ENCODE results near the gene TSPO. TPM values are rescaled to one million over a fixed set of nuclear protein-coding genes. Genes with fewer than 3 reads are reported as not detected.

Gene TSPO
- total and polyA plus RNA-seq, 2 of the 13 experiments (the other 11 are each of a cell fraction or from before 2014, with no cell fraction given): 0.46 to 1.4 TPM

DNA sequence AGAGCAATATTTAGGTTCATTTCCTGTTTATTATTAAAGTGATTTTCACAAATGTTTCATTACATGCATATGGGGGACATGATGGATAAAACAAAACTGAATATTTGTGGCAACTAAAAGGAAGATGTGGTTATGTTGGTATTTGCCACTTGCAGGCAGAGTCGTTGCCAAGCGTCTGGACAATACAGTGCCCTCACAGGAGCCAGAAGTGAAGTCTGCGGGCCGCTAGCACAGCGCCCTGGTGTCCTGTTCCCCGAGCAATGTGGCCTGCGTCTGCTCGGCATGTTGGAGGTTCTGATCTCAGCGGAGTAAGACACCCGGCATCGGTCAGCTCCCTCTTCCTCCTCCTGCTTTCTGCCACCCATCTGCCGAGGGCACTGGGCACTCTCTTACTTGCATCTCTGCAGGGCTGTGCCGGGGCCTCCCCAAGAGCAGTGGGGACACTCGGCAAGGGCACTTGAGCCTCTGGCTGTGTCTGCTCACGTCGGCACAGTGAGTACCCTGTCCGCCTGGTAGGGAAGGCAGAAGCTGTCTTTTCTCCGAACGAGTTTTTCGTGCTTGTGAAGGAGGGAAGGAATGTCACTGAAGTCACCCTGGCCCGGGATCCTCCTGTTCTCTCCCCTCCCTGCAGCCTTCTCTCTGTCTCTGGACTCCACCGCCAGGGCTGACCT, 46.0 kb downstream of the TSPO start:
- BruUV-seq (replicated peaks): no TSS peak
- in situ Hi-C loops (cut with HindIII; ENCODE audit: extremely low pct_ligation_motif_present, low pct_unique_long_range_greater_than_20kb) (no loop called here), intact Hi-C loops (cut with micrococcal nuclease; ENCODE audit: unreplicated experiment) (no loop called here)
- Histone ChIP-seq H2AFZ (ENCODE audit: low read length) (no peak overlapping the region), H3K27me3 (ENCODE audit: control insufficient read depth in 1 of 2, insufficient read depth in 2 of 2, low read length in 2 of 2) (peaks cover 6 to 65% of the 10 kb centered on the region in 2 experiments; a peak in 4 of 5 replicates), H3K4me3 (replicated peaks in 1 of 3; ENCODE audit: insufficient read depth in 1 of 3, low read depth in 2 of 3, low read length in 3 of 3) (no peak overlapping the region), H3K9ac (ENCODE audit: insufficient read depth, low read depth, low read length) (no peak overlapping the region), H3K79me2 (ENCODE audit: insufficient read depth, low read length) (no peaks in the 10 kb centered on the region), H3K4me1 (ENCODE audit: insufficient read depth, low read length) (peaks cover 8% of the 10 kb centered on the region), H4K20me1 (ENCODE audit: insufficient read depth, low read length) (no peaks in the 10 kb centered on the region), H3K27ac (ENCODE audit: extremely low read length, insufficient read depth, low read length) (no peak overlapping the region), H3K9me3 (ENCODE audit: low read length) (no peaks in the 10 kb centered on the region), H3K36me3 (replicated peaks in 1 of 2; ENCODE audit: control insufficient read depth in 1 of 2, insufficient read depth in 2 of 2, low read length in 2 of 2) (no peaks in the 10 kb centered on the region), H3K4me2 (ENCODE audit: low read depth, low read length) (no peak overlapping the region)
- FAIRE-seq (no peak), ATAC-seq (no peak), DNase-seq (ENCODE audit: low spot score) (no peak)
- ChIA-PET POLR2A (interaction anchor here (1.2 kb wide), 1 partner anchor 10 kb away, joined by 4 read pairs; no protein-coding TSS in a partner anchor), CTCF (ENCODE audit: low intra/inter-chr PET ratio, low total read pairs) (no interaction called here)
- 56% methylated on average over 12 of the region's 22 CpGs for WGBS (ENCODE audit: low lambda C conversion rate)
- no peak for TF ChIP-seq NPAS2 (CRISPR knock-in tag; IDR thresholded peaks at IDR 0.05; ENCODE audit: borderline replicate concordance)

DNA sequence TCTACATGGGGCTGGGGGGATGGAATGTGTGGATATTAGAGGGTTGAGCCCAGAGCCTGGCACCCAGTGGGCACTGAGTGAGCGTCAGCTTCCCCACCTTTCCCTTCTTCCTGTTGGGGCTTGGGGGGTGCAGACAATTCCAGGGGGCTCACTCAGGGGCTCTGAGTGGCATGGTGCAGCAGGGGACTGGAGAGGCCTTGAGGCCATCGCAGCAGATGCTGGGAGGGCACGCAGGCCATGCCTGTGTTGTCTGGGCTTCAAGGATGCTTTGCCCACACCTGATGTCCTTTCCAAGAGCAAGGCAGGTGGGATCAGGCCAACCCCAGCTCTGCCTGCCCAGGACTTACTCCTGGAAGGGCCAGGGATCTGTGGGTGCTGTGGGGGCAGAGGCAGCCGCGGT, 46.8 kb downstream of the TSPO start:
- BruUV-seq (replicated peaks): no TSS peak
- WGBS (ENCODE audit: low lambda C conversion rate): 6% methylated on average over 2 of the region's 5 CpGs
- Histone ChIP-seq H3K27ac (ENCODE audit: extremely low read length, insufficient read depth, low read length) (no peak overlapping the region), H3K9ac (ENCODE audit: insufficient read depth, low read depth, low read length) (no peak overlapping the region), H3K4me1 (ENCODE audit: insufficient read depth, low read length) (peaks cover 16% of the 10 kb centered on the region), H2AFZ (ENCODE audit: low read length) (no peak overlapping the region), H3K4me2 (ENCODE audit: low read depth, low read length) (no peak overlapping the region), H3K9me3 (ENCODE audit: low read length) (no peaks in the 10 kb centered on the region), H3K4me3 (replicated peaks in 1 of 3; ENCODE audit: insufficient read depth in 1 of 3, low read depth in 2 of 3, low read length in 3 of 3) (no peak overlapping the region), H4K20me1 (ENCODE audit: insufficient read depth, low read length) (no peaks in the 10 kb centered on the region), H3K79me2 (ENCODE audit: insufficient read depth, low read length) (no peaks in the 10 kb centered on the region), H3K36me3 (replicated peaks in 1 of 2; ENCODE audit: control insufficient read depth in 1 of 2, insufficient read depth in 2 of 2, low read length in 2 of 2) (no peaks in the 10 kb centered on the region), H3K27me3 (ENCODE audit: control insufficient read depth in 1 of 2, insufficient read depth in 2 of 2, low read length in 2 of 2) (peaks cover 6 to 71% of the 10 kb centered on the region in 2 experiments)
- in situ Hi-C loops (cut with HindIII; ENCODE audit: extremely low pct_ligation_motif_present, low pct_unique_long_range_greater_than_20kb): no loop called here
- CTCF ChIA-PET (ENCODE audit: low intra/inter-chr PET ratio, low total read pairs): no interaction called here
- POLR2A ChIA-PET: no interaction called here
- no peak for DNase-seq (ENCODE audit: low spot score)
- no peak; the same call in 1 of the 3 replicates for ATAC-seq
- intact Hi-C loops (cut with micrococcal nuclease; ENCODE audit: unreplicated experiment): no loop called here
- no peak for FAIRE-seq
- TF ChIP-seq PCBP2 (optimal IDR thresholded peaks at IDR 0.05; ENCODE audit: low read depth, low read length, poor library complexity, severe bottlenecking) (no peak), ZNF232 (CRISPR knock-in tag; IDR thresholded peaks at IDR 0.05; ENCODE audit: borderline replicate concordance) (no peak), AGO2 (optimal IDR thresholded peaks at IDR 0.05; ENCODE audit: low read depth, low read length) (no peak), ZKSCAN1 (IDR thresholded peaks at IDR 0.05; ENCODE audit: low read length) (no peak), ETV5 (CRISPR knock-in tag; IDR thresholded peaks at IDR 0.05; ENCODE audit: borderline replicate concordance) (no peak), NFYB (CRISPR knock-in tag; IDR thresholded peaks at IDR 0.05) (no peak), ZNF382 (CRISPR knock-in tag; IDR thresholded peaks at IDR 0.05; ENCODE audit: borderline replicate concordance) (no peak), SAFB2 (CRISPR knock-in tag; IDR thresholded peaks at IDR 0.05; ENCODE audit: borderline replicate concordance, low read depth) (no peak), KDM3A (CRISPR knock-in tag; IDR thresholded peaks at IDR 0.05; ENCODE audit: low read depth) (no peak)
- TF ChIP-seq, protein P1, sequence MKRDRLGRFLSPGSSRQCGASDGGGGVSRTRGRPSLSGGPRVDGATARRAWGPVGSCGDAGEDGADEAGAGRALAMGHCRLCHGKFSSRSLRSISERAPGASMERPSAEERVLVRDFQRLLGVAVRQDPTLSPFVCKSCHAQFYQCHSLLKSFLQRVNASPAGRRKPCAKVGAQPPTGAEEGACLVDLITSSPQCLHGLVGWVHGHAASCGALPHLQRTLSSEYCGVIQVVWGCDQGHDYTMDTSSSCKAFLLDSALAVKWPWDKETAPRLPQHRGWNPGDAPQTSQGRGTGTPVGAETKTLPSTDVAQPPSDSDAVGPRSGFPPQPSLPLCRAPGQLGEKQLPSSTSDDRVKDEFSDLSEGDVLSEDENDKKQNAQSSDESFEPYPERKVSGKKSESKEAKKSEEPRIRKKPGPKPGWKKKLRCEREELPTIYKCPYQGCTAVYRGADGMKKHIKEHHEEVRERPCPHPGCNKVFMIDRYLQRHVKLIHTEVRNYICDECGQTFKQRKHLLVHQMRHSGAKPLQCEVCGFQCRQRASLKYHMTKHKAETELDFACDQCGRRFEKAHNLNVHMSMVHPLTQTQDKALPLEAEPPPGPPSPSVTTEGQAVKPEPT (CRISPR knock-in tag; IDR thresholded peaks at IDR 0.05; ENCODE audit: low read depth): no peak
- TF ChIP-seq, protein P2, sequence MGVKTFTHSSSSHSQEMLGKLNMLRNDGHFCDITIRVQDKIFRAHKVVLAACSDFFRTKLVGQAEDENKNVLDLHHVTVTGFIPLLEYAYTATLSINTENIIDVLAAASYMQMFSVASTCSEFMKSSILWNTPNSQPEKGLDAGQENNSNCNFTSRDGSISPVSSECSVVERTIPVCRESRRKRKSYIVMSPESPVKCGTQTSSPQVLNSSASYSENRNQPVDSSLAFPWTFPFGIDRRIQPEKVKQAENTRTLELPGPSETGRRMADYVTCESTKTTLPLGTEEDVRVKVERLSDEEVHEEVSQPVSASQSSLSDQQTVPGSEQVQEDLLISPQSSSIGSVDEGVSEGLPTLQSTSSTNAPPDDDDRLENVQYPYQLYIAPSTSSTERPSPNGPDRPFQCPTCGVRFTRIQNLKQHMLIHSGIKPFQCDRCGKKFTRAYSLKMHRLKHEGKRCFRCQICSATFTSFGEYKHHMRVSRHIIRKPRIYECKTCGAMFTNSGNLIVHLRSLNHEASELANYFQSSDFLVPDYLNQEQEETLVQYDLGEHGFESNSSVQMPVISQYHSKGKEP (CRISPR knock-in tag; IDR thresholded peaks at IDR 0.05): no peak
- TF ChIP-seq, protein P3, sequence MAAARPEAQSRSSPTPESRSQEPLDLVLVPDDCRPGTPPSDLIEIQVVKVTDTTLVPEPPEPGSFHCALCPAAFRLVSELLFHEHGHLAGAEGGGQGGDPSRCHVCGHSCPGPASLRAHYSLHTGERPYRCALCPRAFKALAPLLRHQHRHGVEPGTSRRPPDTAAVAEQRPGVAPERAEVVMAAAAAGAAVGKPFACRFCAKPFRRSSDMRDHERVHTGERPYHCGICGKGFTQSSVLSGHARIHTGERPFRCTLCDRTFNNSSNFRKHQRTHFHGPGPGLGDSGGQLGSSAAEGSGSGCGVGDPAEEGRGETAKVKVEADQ (CRISPR knock-in tag; IDR thresholded peaks at IDR 0.05; ENCODE audit: borderline replicate concordance): no peak

Data from HepG2 (cell line).